HG03025 (cell line): ENCODE results near the gene FES.
"Not testable (repeated sequence)": the region's sequence is repeated elsewhere in the genome, so short reads cannot be mapped to it uniquely, and the experiment has no call there.

ENCODE experiments used
- ATAC-seq: cut with Tn5 transposase; IDR thresholded peaks from one replicate; pipeline ENCODE4 v1.9.1; 2021; ENCODE audit warnings: mild to moderate bottlenecking, moderate library complexity; ENCODE audit not compliant: unreplicated experiment, low FRiP score

FES gene

DNA sequence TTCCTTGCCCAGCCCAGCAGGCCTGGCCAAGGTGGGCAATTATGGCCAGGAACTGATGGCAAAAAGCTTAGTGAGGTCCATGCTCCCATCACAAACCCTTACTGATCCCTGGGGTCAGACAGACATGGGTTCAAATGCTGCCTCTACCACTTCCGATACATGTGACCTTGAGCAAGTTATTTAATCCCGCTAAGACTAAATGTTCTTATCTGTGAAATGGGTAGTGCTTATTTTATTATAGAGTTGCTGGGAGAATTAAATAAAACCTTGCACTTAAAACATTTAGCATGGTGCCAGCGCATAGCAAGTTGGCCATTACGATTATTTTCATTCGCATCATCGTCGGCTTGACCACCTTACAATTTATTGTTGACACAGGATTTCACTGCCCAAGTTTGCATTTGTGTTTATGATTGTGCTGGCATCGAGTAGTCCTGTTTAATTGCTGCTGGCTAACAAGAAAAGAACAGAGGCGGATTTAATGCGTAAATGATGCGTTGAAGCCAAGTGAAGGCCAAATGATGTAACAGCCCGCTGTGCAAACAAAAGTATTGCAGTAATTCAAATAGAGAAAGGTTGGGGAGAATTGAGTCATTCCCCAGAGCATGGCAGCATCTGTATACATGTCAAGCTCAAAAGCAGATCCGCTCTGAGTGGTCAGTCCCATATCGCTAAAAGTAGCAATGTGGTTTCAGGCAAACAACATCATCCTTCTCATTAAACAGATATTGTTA, 23.2 kb upstream of the FES start:
- no peak for ATAC-seq

DNA sequence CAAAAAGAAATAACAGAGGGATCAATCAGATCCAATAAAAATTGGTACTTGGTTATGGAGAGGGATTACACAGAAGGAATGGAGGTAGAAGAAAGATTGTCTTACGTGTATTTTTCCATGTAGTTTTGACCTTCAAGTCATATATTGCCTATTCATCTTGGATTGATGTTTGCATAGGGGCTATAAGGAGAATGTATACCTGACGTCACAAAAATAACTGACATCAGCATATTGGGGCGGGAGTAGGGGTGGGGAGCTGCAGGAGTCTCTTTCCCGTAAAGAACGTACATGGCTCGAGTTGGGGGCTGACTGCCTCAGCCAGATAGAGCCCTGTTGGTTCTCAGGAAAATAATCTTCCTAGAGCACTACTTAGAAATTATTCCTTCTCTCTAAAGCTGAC, 21.8 kb upstream of the FES start:
- ATAC-seq, result no peak

DNA sequence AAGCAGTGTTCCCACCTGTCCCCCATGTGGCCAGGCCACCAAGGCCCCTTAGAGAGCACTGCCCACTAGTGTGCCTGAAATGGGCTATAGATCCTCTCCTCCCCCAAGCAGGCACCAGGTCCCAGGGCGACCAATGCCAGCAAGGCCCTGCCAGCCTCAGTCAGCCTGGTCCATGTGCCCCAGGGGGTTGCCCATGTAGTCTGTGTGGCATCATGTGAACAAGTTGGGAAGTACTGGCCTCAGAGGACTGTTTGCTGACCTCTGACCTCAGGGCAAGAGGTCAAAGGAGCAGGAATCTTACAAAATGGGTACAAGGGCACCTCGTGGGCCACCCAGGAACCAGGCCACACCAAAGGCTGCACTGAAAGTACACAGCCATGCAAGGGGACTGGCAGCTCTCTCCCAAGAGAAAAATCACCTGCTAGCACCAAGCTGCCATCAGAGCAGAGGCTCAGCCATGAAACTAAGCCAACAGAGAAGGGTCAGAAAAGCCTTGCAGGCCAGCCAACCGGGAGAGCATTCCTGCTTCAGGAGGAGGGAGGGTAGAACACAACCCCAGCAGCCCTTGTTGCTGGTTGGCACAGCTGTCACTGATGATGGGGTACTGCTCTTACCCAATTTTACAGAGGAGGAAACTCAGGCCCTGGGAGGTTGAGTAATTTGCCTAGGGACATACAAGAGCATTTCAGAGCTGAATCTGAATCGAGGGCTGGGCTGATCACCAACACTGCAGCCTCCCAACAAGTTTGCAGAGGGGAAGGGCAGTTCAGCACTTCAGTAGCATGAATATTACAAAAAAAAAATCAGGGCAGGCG, 21.1 kb upstream of the FES start:
- no peak for ATAC-seq

DNA sequence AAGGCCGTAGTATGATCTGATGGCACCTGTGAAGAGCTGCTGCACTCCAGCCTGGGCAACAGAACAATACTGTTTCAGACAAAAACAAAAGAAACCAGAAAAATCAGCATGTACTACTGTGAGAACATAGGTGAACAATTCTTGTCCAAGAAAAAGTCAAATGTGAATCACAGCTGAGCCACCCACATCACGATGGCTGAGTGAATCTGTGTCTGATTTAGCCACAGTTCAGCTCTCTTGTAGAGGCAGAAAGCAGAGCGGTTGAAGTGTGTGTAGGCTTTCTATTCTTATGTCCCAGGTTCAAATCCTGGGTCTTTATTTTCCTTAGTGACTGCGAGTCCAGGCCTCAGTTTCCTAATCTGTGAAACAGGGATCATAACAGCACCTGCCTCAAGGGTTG, 20.3 kb upstream of the FES start:
- ATAC-seq, result no peak

DNA sequence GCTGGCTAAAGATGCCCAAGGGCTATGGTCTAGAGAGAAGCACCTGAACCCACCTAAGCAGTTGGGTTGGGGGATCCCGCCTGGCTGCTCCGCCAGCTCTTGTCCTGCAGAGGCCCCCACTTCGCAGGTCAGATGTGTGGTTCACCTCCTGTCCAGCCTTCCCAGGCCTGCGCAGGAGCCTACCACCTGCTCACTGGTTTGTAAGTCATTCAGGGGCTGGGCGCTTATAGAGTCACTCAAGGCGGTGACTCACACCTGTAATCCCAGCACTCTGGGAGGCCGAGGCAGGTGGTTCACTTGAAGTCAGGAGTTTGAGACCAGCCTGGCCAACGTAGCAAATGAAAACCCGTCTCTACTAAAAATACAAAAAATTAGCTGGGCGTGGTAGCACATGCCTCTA, 19.8 kb upstream of the FES start:
- no peak for ATAC-seq

DNA sequence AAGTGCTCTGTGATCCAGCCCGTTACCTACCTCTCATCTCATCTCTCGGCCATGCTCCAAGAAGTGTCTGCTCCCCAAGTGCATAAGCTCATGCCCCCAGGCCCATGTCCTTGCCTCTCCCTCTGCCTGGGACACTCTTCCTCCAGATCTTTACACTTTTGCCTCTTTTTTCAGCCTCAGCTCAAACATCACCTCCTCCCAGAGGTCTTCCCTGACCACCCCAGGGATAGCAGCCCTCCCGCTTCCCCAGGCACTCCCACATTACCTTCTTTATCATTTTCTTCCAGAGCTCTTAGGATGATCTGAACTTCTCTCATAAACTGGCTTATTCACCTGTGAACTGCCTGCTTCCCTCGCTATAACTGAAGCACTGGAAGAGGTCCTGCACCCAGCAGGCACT, 18.6 kb upstream of the FES start:
- ATAC-seq, result no peak

DNA sequence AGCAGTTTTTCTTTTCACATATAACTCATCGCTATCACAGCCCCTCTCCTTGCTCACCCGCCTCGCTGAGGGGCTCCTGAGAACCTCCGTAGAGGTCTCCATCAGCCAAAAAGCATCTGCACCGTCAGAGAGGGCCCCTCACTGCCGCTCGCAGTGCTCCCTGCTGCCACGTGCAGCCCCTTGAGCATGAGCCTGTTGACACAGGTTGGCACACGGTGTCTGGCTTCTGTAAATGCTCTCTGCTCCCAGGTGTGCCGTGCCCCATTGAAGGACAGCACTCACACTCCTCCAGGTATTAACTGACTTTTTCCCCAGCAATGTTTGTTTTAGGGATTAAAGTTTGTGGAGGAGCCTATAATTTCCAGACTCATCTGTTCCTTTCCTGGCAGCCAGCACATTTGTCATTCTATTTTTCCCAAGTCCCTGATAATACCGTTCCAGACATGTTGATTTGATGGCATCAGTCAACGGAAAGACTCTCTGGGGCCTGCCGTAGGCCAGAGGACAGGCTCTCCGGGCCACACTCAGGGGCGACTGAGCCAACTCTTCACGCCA, 18.1 kb upstream of the FES start:
- ATAC-seq, result no peak

DNA sequence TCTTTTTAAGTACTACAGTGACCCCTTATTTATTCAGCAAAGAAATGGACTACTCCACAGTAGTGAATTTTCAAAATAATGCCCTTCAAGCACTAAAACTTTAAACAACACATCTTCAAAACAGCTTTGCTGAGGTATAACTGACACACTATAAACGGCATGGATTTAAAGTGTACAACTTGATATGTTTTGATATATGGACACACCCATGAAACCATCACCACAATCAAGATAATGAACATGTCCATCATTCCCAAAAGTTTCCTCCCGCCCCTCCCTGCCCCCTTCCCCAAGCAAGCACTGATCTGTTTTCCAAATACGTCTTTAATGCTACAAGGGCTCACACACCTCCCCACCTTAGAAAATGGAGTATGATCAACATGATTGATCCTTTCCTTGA, 17.5 kb upstream of the FES start:
- no peak for ATAC-seq

DNA sequence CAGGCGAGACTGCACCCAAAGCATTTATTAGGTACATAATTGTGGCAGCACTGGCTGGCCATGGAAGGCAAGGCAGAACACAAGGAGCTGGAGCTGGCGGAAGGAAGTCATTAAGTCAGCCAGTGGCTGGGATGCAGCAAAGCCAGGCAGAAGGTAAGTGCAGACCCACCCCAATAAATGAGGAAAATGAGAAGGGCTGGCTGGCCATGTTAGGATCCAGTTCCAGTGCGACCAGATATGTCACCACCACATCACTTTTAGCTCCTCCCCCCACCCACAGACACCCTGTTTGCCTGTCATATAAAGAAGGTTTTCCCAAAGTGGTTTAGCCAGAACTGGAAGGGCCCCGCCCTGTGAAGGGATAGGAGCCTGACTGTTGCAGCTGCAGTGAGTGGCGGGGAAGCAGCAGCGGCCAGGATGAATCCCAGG, 16.0 kb upstream of the FES start, which contains the start of gene FURIN:
Gene FURIN, plus strand, starts transcription at position 328 of the 429 bp plus-strand sequence. CDS start 7,153 bp downstream, outside the sequence.
- no peak for ATAC-seq

DNA sequence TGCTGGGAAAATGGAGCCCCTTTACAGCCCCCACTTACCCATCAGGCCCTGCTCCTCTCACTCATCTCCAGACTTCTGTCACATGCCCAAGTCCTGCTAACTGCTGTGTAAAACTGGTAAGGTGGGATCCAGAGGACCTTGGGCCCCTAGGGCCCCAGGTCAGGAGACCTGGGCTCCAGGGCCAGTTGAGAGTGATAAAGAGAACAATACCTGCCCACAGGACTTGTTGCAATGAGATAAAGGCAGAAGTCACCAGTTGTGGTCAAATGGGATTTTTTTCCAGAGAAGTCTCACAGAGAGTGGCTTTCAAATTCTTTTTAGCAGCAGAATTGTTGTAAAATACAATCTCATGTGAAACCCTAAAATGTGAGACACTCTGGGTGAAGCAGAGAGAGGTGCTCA, 15.2 kb upstream of the FES start:
- no peak for ATAC-seq

DNA sequence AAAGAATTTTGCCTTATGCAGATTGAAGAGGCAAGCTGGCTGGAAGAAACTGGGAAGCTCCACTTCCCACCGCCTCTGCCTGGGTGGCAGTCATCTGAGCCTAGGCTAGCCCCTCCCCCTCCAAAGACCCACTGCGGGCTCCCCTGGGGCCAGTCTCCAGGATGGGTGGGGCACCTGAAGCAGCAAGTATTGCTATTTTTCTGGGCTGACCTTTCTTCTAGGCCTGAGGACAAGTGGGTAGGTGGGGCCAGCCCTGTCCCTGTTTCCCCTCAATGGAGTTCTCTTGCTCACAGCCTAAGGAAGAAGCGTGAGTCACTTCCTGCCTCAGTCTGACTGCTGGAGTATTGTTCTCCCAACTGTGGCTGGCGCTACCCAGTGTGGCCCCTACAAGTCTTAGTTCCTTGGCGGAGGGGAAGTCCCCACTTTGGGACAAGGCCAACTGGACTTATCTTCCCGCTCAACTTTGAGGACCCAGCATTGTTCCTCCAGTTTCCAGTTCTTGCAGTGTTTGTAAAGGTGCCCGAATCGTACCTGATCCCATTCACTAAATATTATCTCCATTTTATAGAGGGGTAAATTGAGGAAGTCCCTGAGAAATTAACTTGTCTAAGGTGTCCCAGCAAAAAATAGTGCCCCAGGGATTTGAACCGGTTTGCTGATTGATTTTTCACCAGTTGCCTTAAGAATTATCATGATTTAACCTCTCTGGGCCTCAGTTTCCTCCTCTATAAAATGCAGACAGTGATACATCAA, 14.5 kb upstream of the FES start:
- no peak for ATAC-seq

DNA sequence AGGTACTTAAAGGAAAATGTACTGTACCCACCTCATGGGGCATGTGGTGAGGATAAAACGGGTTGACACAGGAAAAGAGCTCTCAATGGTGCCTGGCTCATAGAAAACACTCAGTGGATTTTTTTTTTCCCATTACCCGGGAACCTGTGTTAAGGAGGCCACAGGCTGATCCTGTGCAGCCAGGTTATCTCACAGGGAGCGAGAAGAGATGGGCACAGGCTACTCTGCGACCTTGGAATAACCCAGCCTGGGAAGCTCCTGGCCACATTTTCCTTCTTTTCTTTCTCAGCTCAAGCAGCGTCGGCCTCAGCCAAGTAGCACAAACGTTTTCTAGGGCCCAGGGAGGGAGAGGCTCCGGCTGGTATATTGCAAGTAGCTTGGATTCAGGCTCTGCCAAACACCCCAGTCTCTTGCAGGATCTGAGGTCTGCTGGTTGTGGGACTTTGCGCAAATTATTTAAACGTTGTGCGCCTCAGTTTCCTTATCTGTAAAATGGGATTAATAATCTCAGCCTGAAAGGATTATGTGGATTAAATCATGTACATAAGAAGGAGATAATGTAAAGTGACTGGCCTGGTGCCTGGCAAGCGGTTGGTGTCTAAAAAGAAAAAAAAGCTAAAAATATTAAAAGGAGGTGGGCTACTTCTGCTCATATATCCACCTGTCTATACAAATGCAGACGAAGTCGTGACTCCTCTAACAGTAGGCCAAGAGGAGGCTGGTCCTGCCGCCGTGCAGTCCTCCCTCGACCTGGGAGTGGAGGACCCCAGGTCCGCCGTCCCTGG, 13.8 kb upstream of the FES start:
- ATAC-seq, result no peak

DNA sequence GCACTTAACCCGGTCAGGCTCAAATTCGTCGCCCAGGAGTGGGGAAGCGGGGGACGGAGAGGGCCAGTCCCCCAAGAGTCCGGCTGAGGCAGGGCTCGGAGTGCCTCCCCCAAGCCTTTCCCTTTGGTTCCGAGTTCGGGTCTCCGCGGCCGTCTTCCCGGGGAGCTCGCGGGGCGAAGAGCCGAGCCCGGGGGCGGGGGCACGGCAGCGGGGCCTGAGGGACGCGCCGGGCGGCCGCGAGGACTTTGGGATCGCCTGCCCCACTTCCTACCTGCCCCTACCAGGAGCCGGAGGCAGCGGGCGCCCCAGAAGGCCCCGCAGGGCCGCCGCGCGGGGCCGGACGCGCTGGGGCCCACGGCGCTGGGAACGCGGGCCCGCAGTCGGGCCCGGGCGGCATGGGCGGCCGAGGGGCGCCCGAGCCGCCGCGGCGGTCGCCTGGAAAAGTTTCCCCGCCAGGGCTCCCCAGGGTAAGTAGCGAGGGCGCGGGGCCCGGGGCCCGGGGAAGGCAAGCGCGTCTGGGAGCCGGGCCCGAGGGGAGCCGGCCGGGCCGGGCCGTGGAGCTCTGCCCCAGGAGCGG, 13.1 kb upstream of the FES start:
- no peak for ATAC-seq

DNA sequence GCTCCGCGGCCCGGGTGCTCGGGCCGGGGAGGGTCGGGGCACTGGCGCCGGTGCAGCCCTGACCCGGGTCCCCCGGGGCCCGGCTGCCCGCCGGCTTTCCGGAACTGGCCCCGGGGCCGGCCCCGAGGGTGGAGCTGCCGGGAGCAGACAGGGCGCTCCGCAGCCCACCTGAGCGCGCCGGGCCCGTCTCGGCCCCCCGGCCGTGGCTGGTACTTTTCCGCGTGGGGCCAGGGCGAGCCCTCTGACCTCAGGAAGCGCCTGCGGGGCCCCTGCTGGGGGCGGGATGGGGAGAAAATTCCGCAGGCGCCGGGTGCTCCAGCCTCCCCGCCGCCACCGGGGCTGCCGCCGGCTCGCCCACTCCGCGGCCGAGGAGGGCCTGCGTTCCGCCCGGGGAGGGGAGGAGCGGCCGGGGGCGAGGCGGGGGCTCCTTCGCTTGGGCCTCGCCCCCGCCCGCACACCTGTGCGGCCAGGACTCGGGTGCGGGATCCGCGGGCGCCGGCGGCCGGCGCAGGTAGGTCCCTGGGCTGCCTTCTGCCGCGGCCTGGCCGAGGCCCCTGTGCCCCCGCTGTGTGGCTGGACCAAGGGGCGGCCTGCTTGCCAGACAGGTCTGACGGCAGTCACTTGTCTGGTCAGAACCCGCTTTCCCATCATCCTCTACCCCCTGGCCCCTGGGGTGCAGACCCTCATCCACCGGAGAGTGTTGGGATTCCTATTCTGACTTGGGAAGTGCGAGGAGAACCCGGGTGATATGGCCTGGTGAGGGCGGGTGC, 12.4 kb upstream of the FES start:
- no peak for ATAC-seq

DNA sequence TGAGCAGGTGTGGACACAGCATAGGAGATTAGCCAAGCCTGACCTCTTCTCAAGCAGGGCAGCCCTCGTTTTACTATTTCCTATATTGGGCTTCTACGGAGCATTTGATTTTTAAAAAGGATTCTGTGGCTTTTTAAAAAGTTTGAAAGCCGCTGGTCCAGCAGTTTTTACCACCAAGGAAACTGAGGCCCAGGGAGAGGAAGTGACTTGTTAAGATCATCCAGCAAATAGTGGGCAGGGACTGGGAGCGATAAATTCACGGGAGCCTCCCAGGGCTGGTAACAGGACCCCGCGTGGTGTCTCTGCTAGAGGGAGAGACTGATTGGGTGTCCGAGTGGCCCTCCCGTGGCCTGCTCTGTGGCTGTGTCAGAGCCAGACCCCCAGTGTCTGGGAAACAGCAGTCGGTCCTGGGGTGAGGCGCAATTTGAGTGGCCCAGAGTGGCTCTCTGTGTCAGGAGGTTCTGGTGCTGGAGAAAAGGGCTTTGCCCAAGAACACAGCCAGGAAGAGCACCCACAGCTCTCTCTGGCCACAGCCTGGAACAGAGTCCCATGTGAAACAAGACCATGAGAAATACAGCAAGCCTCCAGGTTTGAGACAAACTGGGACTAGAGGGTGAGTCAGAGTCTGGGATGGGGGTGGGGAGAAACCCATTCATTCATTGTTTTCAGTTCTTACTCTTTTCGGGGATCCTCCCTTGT, 11.7 kb upstream of the FES start:
- no peak for ATAC-seq

DNA sequence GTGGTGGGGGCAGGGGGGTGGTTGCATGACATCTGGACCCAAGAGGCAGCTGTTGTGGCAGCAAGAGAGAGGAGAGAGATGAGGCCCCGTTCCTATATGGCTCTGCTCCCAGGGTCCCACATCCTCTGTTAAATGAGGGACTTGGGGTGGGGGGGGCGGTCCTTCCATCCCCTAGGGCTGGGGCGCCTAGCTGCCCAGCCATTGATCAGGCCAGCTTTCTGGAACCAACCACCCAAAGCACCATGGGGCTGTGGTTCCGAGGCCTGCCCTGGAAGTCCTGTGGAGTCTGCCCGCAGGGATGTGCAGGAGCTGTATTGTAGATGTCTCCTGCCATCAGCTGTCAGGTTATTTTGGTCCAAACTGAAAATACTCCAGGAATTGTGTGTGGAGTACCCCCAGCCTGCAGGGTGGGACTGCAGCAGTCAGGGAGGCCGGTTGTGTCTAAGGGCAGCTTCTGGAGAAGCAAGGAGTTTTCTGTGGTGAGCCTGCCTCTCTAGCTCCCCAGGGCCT, 10.8 kb upstream of the FES start:
- ATAC-seq, result no peak

DNA sequence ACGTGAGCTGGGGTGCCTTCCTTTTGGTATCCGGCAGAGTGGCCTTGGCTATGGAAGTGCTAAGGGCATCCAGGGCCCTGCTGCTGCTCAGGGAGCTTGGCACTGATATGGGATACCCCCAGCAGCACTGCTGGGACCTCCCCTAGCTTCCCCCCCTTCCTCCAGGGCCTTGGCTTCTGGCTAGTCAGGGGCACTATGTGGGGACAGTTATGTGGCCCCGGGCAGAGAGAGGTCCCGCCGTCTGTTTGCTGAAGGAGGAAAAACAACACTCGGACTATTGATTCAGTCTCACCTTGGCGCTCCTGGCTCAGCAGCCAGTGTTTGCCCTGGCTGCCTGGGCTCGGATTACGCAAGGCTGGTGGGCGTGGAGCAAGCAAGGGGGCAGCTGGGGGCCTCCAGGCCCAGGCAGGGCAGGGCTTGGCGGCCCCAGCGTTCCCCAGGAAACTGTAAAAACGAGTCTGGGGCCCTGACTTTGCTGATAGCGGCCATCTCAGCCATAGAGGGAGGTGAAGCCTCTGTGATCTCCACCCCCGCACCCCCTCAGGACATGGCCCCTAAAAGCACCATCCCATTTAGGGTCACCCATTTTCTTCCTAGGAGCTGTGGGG, 10.2 kb upstream of the FES start:
- no peak for ATAC-seq

DNA sequence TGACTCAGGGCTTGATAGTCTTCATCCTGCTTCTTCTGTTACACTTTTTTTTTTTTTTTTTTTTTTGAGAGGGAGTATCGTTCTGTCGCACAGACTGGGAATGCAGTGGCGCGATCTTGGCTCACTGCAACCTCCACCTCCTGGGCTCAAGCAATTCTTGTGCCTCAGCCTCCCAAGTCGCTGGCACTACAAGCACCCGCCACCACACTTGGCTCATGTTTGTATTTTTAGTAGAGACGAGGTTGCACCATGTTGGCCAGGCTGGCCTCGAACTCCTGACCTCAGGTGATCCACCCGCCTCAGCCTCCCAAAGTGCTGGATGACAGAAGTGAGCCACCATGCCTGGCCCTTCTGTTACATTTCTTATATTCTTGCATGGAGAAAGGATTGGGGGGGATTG, 9.3 kb upstream of the FES start:
- ATAC-seq, result not testable (repeated sequence)
